Stimulated activated naive CD8-positive, alpha-beta T cell treated with anti-CD3 and anti-CD28 coated beads, Interleukin-15, Interleukin-2, amounts not matched to agents 100 U/mL and 50 U/mL, for 24 hours (primary cell): Measurements from ENCODE around the gene C2orf92.

ENCODE experiments used
- ATAC-seq: fragments of 150-1000 bp; cut with Tn5 transposase; one replicate; pipeline ENCODE4 v1.10.0; 2021
- DNase-seq: peaks from one replicate; pipeline ENCODE4 v3.0.0; 2021

C2orf92 gene

GRCh38 chr2:97714084-97714949, 44.8 kb downstream of the C2orf92 start:
- peak; percentile 44 for DNase-seq
- no peak for ATAC-seq

- no peak for ATAC-seq
Observed at GRCh38 chr2:97714950-97715652, 45.6 kb downstream of the C2orf92 start.

GRCh38 chr2:97715951-97716694, 46.6 kb downstream of the C2orf92 start:
- ATAC-seq = no peak
- no peak for DNase-seq

More at GRCh38 chr2:97714950-97715652, 45.6 kb downstream of the C2orf92 start:
- DNase-seq = no peak

- DNase-seq (peak; percentile 55), ATAC-seq (no peak)
Observed at GRCh38 chr2:97716695-97717612, 47.4 kb downstream of the C2orf92 start.

GRCh38 chr2:97717613-97717995, 48.1 kb downstream of the C2orf92 start:
- no peak for ATAC-seq
- no peak for DNase-seq

GRCh38 chr2:97718051-97718882, 48.8 kb downstream of the C2orf92 start:
- ATAC-seq = peak; percentile 70
- DNase-seq = peak; percentile 79

- DNase-seq = peak; percentile 42
- ATAC-seq = peak; percentile 14
Observed at GRCh38 chr2:97718942-97719341, 49.4 kb downstream of the C2orf92 start.

- ATAC-seq (no peak), DNase-seq (no peak)
Observed at GRCh38 chr2:97719362-97720155, 50.0 kb downstream of the C2orf92 start.

- ATAC-seq = no peak
- DNase-seq = no peak
Observed at GRCh38 chr2:97720746-97721145, 51.2 kb downstream of the C2orf92 start.

- ATAC-seq (no peak), DNase-seq (no peak)
Observed at GRCh38 chr2:97722227-97722626, 52.7 kb downstream of the C2orf92 start.

GRCh38 chr2:97723156-97724072, 53.9 kb downstream of the C2orf92 start:
- ATAC-seq = no peak

GRCh38 chr2:97724073-97724410, 54.5 kb downstream of the C2orf92 start:
- ATAC-seq = no peak
- no peak for DNase-seq

More at GRCh38 chr2:97723156-97724072, 53.9 kb downstream of the C2orf92 start:
- DNase-seq = no peak

- DNase-seq = no peak
- ATAC-seq = no peak
Observed at GRCh38 chr2:97724501-97724900, 55.0 kb downstream of the C2orf92 start.

GRCh38 chr2:97724946-97725688, 55.6 kb downstream of the C2orf92 start:
- ATAC-seq (no peak), DNase-seq (no peak)

- DNase-seq (no peak), ATAC-seq (no peak)
Observed at GRCh38 chr2:97726261-97727064, 57.0 kb downstream of the C2orf92 start.

- no peak for ATAC-seq
- no peak for DNase-seq
Observed at GRCh38 chr2:97727296-97727695, 57.8 kb downstream of the C2orf92 start.

GRCh38 chr2:97728091-97728731, 58.7 kb downstream of the C2orf92 start:
- ATAC-seq (peak; percentile 81), DNase-seq (peak; percentile 50)
